ENCODE measurements around the gene TCF12.

DNA sequence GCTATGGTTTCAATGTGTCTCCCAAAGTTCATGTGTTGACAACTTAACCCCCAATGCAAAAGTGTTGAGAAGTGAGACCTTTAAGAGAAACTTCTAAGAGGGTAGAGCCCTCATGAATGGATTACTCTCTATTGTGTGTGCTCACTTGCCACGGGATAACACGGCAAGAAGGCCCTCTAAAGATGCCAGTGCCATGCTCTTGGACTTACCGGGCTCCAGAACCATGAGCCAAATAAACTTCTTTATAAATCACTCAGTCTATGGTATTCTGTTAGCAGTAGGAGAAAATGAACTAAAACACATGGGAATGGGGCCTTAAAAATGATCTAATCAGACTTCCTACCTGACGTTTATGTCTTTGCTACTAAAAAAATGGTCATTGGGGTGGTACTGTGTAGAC, 2.6 kb upstream of the TCF12 start:
- TF ChIP-seq, protein P1, sequence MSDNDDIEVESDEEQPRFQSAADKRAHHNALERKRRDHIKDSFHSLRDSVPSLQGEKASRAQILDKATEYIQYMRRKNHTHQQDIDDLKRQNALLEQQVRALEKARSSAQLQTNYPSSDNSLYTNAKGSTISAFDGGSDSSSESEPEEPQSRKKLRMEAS (IDR thresholded peaks at IDR 0.05; ENCODE audit: insufficient read depth, insufficient read length): no peak
- TF ChIP-seq POLR2A (IDR thresholded peaks at IDR 0.05; ENCODE audit: low read depth, low read length) (no peak), FOS (IDR thresholded peaks at IDR 0.05; ENCODE audit: borderline replicate concordance, insufficient read depth, low read length) (no peak), EZH2 (IDR thresholded peaks at IDR 0.05; ENCODE audit: borderline replicate concordance, low read depth, low read length, severe bottlenecking) (no peak), MYC (IDR thresholded peaks at IDR 0.05; ENCODE audit: low read depth, low read length) (no peak), POLR2AphosphoS5 (IDR thresholded peaks at IDR 0.05; ENCODE audit: insufficient read depth, low read depth, low read length) (no peak)
- TF ChIP-seq, protein P2, sequence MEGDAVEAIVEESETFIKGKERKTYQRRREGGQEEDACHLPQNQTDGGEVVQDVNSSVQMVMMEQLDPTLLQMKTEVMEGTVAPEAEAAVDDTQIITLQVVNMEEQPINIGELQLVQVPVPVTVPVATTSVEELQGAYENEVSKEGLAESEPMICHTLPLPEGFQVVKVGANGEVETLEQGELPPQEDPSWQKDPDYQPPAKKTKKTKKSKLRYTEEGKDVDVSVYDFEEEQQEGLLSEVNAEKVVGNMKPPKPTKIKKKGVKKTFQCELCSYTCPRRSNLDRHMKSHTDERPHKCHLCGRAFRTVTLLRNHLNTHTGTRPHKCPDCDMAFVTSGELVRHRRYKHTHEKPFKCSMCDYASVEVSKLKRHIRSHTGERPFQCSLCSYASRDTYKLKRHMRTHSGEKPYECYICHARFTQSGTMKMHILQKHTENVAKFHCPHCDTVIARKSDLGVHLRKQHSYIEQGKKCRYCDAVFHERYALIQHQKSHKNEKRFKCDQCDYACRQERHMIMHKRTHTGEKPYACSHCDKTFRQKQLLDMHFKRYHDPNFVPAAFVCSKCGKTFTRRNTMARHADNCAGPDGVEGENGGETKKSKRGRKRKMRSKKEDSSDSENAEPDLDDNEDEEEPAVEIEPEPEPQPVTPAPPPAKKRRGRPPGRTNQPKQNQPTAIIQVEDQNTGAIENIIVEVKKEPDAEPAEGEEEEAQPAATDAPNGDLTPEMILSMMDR (IDR thresholded peaks at IDR 0.05; ENCODE audit: extremely low read depth in 1 of 2, insufficient read depth in 1 of 2, low read depth in 1 of 2, low read length in 2 of 2): no peak
